ENCODE data around the gene PDLIM5. TPM values are rescaled to one million over a fixed set of nuclear protein-coding genes. Genes with fewer than 3 reads are reported as not detected.

PDLIM5 gene
- total and polyA plus RNA-seq, 2 of the 8 experiments (the other 6 are each of a cell fraction or from before 2014, with no cell fraction given): 37.3 to 62.1 TPM

DNA sequence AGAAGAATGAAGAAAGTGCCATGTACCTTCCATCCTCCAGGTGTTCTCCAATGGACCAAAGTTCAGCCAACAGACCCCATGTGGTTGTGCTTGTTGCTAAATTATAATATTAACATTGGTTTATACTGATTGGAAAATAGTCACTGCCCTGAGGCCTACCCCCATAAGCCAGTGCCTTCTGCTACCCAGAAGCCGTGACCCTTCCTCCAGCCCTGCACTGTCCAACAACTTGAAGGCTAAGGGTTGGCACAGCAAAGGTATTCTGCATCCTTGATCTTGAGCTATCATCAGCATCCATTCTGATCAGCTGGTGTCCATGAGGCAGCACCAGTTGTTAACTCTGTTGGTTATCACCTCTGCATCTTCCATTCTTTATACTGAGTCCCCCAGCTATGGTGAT, 239.8 kb downstream of the PDLIM5 start (continued):
- TF ChIP-seq RBBP5 (IDR thresholded peaks at IDR 0.05; ENCODE audit: borderline replicate concordance, low read depth, low read length): no peak
- TF ChIP-seq, protein P1, sequence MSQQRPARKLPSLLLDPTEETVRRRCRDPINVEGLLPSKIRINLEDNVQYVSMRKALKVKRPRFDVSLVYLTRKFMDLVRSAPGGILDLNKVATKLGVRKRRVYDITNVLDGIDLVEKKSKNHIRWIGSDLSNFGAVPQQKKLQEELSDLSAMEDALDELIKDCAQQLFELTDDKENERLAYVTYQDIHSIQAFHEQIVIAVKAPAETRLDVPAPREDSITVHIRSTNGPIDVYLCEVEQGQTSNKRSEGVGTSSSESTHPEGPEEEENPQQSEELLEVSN (IDR thresholded peaks at IDR 0.05): no peak
- no peak for TF ChIP-seq JUN (IDR thresholded peaks at IDR 0.05; ENCODE audit: low read depth, low read length)
- TF ChIP-seq CHD1 (IDR thresholded peaks at IDR 0.05; ENCODE audit: low read depth, low read length): no peak
- no peak for TF ChIP-seq BACH1 (IDR thresholded peaks at IDR 0.05; ENCODE audit: low read length)
- no peak for TF ChIP-seq EP300 (IDR thresholded peaks at IDR 0.05; ENCODE audit: borderline replicate concordance in 1 of 2, low read depth in 2 of 2, low read length in 2 of 2)

Data from H1 (cell line).